ENCODE results near the gene ABCA7.

The ABCA7 gene

DNA sequence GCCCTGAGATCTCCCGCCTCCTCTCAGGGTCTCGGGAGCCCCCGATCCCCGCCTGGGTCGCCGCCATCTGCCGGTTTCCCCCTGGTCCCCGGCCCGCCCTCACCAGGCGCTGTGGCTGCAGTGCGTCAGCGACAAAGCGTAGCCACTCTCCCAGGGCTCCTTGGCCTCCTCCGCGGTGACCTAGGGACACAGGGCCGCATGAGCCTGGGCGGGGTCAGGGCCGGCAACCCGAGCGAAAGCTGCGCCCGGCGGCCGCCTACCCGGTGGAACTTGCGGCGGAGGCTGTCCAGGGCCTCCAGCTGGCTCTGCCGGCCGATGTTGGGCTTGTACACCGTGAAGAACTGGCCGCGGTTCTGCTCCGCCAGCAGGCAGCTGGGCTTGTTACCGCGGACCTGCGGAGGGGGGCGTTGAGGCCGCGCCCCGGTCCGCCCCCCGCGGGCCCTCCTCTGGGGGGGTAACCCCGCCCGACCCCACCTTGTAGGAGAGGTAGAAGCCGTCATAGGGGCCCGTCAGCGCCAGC is 69.2 kb downstream of the ABCA7 start:
- ChIA-PET CTCF (no interaction called here), POLR2A (no interaction called here)
- TF ChIP-seq BHLHE40 (IDR thresholded peaks at IDR 0.05; ENCODE audit: borderline replicate concordance) (no peak), FOXK2 (IDR thresholded peaks at IDR 0.05) (no peak), ZNF384 (IDR thresholded peaks at IDR 0.05) (no peak), LEF1 (IDR thresholded peaks at IDR 0.05; ENCODE audit: borderline replicate concordance) (no peak), NFRKB (IDR thresholded peaks at IDR 0.05) (no peak), HDGF (IDR thresholded peaks at IDR 0.05; ENCODE audit: borderline replicate concordance) (no peak), FOXA1 (IDR thresholded peaks at IDR 0.05) (no peak), ELF4 (IDR thresholded peaks at IDR 0.05) (no peak), FOXM1 (IDR thresholded peaks at IDR 0.05; ENCODE audit: borderline replicate concordance) (no peak), TARDBP (IDR thresholded peaks at IDR 0.05) (no peak)
- TF ChIP-seq, protein P1, sequence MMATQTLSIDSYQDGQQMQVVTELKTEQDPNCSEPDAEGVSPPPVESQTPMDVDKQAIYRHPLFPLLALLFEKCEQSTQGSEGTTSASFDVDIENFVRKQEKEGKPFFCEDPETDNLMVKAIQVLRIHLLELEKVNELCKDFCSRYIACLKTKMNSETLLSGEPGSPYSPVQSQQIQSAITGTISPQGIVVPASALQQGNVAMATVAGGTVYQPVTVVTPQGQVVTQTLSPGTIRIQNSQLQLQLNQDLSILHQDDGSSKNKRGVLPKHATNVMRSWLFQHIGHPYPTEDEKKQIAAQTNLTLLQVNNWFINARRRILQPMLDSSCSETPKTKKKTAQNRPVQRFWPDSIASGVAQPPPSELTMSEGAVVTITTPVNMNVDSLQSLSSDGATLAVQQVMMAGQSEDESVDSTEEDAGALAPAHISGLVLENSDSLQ (IDR thresholded peaks at IDR 0.05), result no peak
- DNase-seq (ENCODE audit: extremely low spot score), result no peak

DNA sequence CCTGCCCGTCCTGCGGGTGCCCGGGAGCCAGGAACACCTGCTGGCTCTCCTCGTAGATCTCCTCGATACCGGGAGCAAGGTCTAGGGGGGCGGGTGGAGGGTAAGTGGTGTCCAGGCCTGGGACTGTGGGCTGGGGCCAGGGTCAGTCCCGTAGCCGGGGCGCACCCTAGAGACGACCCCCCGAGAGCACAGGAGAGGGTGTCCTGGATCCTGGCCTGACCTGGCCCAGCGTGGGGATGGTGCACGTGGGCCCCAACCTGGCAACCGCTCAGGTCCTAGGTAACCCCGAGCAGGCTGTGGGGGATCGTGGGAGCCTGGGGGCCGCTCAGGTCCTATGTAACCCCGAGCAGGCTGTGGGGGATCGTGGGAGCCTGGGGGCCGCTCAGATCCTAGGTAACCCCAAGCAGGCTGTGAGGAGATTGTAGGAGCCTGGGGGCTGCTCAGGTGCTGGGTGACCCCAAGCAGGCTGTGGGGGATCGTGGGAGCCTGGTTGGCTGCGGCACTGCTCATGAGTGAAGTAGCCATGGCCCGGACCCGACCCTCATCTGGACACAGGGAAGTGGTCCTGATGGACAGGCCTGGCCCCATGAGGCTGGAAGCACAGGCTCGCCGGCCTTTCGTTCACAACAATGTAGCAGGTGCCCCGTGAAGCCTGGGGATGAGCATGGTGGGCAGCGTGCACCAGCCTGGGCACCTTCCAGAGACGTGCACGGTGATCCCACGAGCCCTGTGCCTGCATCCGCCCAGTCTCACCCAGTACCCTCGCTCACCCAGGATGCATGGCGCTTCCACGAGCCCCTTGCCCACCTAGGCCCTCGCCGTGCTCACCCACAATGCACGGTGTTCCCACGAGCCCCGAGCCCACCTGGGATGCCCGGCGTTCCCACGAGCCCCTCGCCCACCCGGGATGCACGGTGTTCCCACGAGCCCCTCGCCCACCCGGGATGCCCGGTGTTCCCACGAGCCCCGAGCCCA is 70.1 kb downstream of the ABCA7 start:
- POLR2A ChIA-PET, result no interaction called here
- CTCF ChIA-PET, result no interaction called here
- no peak for DNase-seq (ENCODE audit: extremely low spot score)
- TF ChIP-seq FOXK2 (IDR thresholded peaks at IDR 0.05) (no peak), CTBP1 (IDR thresholded peaks at IDR 0.05; ENCODE audit: borderline replicate concordance) (no peak), ELF4 (IDR thresholded peaks at IDR 0.05) (no peak), ARNT (IDR thresholded peaks at IDR 0.05) (no peak), SUZ12 (IDR thresholded peaks at IDR 0.05) (no peak), ZNF384 (IDR thresholded peaks at IDR 0.05) (no peak), NFRKB (IDR thresholded peaks at IDR 0.05) (no peak), FOXA1 (IDR thresholded peaks at IDR 0.05) (no peak), BHLHE40 (IDR thresholded peaks at IDR 0.05; ENCODE audit: borderline replicate concordance) (no peak), HDGF (IDR thresholded peaks at IDR 0.05; ENCODE audit: borderline replicate concordance) (no peak), FOXM1 (IDR thresholded peaks at IDR 0.05; ENCODE audit: borderline replicate concordance) (no peak), L3MBTL2 (conservative IDR thresholded peaks at IDR 0.05) (no peak)
- TF ChIP-seq, protein P1 (IDR thresholded peaks at IDR 0.05), result no peak

DNA sequence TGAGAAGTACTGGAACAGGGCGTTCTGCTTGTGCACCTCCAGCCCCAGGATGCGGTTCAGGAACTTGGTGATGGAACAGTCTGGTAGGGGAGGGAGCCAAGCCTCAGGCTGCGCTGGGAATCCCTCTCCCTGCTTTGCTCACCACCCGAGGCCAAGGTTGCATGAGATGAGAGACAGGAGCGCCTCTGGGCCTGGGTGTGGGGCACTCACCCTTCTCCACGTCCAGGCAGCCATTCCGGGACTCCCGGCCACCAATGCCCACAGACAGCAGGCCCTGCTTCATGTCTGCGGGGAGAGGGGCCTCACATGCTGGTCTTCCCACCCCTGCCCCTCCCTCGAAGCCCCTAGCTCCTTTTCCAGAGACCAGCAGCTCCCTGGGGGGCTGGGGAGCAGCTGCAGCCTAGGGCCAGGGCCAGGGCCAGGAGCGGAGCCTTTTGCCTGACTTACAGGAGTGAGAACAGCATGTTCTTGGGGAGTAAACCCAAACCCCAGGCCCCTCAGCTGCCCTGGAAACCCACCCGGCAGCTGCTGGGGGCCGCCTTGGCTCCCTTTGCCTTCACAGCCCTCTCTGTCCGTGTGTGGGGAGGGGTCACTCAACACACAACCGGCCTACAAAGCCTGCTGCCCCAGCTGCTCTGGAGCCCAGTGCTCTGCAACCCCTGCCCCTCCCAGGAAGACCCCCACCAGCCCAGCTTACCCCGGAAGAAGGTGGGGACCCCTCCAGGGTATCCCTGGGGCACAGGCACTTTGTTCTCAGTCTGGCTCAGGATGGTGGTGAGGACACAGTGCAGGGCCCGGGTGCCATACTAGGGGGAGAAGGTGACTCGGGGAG is 71.1 kb downstream of the ABCA7 start:
- POLR2A ChIA-PET, result interaction anchor here (2.1 kb wide), 1 partner anchor 158 kb away, joined by 8 read pairs; the partner anchor contains the start of gene CIRBP
- CTCF ChIA-PET, result no interaction called here
- TF ChIP-seq ZNF384 (IDR thresholded peaks at IDR 0.05) (no peak), L3MBTL2 (conservative IDR thresholded peaks at IDR 0.05) (no peak), BHLHE40 (IDR thresholded peaks at IDR 0.05; ENCODE audit: borderline replicate concordance) (no peak), SUZ12 (IDR thresholded peaks at IDR 0.05) (no peak), SP1 (IDR thresholded peaks at IDR 0.05) (no peak), FOXK2 (IDR thresholded peaks at IDR 0.05) (no peak), TARDBP (IDR thresholded peaks at IDR 0.05) (no peak), FOXM1 (IDR thresholded peaks at IDR 0.05; ENCODE audit: borderline replicate concordance) (no peak), ARNT (IDR thresholded peaks at IDR 0.05) (no peak), ELF4 (IDR thresholded peaks at IDR 0.05) (no peak), CTBP1 (IDR thresholded peaks at IDR 0.05; ENCODE audit: borderline replicate concordance) (no peak), FOXA1 (IDR thresholded peaks at IDR 0.05) (no peak), LEF1 (IDR thresholded peaks at IDR 0.05; ENCODE audit: borderline replicate concordance) (no peak)
- TF ChIP-seq, protein P1 (IDR thresholded peaks at IDR 0.05), result no peak
- no peak for DNase-seq (ENCODE audit: extremely low spot score)

DNA sequence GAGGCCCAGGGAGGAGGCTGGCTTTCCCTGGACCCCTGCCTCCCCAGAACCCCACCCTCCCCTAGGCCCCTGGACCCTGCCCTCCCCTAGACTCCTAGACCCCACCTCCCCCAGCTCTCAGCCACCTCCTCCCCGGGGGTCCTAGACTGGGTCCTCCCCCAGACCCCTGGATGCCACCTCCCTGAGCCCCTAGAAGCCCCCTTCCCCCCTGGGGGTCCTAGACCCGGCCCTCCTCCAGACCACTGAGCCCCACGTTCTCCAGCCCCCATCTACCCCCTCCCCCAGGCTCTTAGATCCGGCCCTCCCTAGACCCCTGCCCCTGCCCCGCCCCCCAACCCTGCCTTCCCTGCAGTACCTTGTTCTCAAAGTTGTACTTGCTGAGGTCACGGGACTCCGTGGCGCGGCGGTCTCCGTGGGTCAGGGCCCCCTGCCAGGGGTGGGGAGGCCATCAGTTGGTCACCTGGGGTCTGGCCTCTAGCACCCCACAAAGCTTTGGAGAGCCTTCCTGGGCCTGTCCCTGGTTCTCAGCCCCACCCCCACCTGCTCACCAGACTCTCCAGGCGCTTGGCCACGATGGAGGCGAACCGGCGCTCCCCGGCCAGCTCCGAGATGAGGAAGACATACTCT is 71.8 kb downstream of the ABCA7 start:
- CTCF ChIA-PET, result interaction anchor here (0.7 kb wide), 1 partner anchor 83 kb away, joined by 5 read pairs; no protein-coding TSS in a partner anchor

More for the DNA sequence above, 71.8 kb downstream of the ABCA7 start:
- TF ChIP-seq, protein P1 (IDR thresholded peaks at IDR 0.05), result no peak
- TF ChIP-seq FOXA1 (IDR thresholded peaks at IDR 0.05) (no peak), SUZ12 (IDR thresholded peaks at IDR 0.05) (no peak), LEF1 (IDR thresholded peaks at IDR 0.05; ENCODE audit: borderline replicate concordance) (no peak), SP1 (IDR thresholded peaks at IDR 0.05) (no peak), ZNF384 (IDR thresholded peaks at IDR 0.05) (no peak), ARNT (IDR thresholded peaks at IDR 0.05) (no peak), NFRKB (IDR thresholded peaks at IDR 0.05) (no peak), FOXK2 (IDR thresholded peaks at IDR 0.05) (no peak), CTBP1 (IDR thresholded peaks at IDR 0.05; ENCODE audit: borderline replicate concordance) (no peak), BHLHE40 (IDR thresholded peaks at IDR 0.05; ENCODE audit: borderline replicate concordance) (no peak), FOXM1 (IDR thresholded peaks at IDR 0.05; ENCODE audit: borderline replicate concordance) (no peak), L3MBTL2 (conservative IDR thresholded peaks at IDR 0.05) (no peak), ELF4 (IDR thresholded peaks at IDR 0.05) (no peak), HDGF (IDR thresholded peaks at IDR 0.05; ENCODE audit: borderline replicate concordance) (no peak), TARDBP (IDR thresholded peaks at IDR 0.05) (no peak)
- POLR2A ChIA-PET, result interaction anchor here (2.1 kb wide), 1 partner anchor 157 kb away, joined by 8 read pairs; the partner anchor contains the start of gene CIRBP
- DNase-seq (ENCODE audit: extremely low spot score), result no peak

Measured in HEK293T (cell line).